Activated CD4-positive, CD25-positive, alpha-beta regulatory T cell treated with anti-CD3 and anti-CD28 coated beads, Interleukin-2, amount 50 U/mL, for 24 hours (primary cell): ENCODE results near the gene FHL3.
"Not testable (repeated sequence)": the region's sequence is repeated elsewhere in the genome, so short reads cannot be mapped to it uniquely, and the experiment has no call there.

Experiments used
- ATAC-seq, 2 donors: fragments of 150-1000 bp; cut with Tn5 transposase; one replicate each; pipeline ENCODE4 v1.10.0; 2021; ENCODE audit warnings: mild to moderate bottlenecking in 1 of 2, moderate library complexity in 1 of 2

The FHL3 gene

DNA sequence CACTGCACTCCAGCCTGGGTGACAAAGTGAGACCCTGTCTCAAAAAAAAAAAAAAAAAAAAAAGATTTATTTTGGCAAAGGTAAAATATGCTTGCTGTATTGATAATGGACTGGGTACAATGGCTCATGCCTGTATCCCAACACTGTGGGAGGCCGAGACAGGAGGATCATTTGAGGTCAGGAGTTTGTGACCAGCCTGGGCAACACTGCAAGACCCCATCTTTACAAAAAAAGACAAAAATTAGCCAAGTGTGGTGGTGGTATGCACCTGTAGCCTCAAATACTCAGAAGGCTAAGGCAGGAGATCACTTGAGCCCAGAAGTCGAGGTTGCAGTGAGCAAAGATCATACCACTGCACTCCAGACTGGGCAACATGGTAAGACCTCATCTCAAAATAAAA lies 21.8 kb downstream of the FHL3 start:
- ATAC-seq = no peak

DNA sequence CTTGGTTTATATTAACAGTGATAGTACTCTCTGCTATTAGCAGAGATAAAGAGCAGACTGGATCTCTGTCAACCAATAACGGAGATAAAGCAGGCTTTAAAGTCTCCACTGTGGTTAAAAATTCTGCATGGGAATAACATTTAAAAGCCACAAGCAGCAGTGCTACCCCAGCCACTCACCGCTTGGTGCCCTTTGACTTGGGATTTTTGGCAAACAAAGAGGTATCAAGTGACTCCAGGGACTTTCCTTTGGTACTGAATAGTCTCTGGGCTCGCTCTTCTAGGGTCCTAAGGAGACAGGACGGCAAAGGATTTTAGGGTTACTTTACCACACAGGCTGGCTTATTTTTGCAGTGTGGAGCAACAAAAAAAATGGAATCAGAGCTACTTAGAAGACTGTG lies 26.8 kb downstream of the FHL3 start:
- no peak for ATAC-seq

DNA sequence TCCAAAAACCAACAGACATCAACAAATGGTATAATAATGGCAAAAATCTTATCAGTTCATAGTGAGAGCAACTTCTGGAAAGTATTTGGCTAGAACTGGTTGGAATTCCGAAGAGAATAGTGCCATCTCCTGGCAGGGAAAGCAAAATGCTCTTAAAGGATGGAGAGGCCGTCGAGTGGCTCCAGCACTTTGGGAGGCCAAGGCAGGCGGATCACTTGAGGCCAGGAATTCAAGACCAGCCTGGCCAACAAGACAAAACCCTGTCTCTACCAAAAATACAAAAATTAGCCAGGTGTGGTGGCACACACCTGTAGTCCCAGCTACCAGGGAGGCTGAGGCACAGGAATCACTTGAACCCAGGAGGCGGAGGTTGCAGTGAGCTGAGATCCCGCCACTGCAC lies 30.2 kb downstream of the FHL3 start:
- ATAC-seq = not testable (repeated sequence)

DNA sequence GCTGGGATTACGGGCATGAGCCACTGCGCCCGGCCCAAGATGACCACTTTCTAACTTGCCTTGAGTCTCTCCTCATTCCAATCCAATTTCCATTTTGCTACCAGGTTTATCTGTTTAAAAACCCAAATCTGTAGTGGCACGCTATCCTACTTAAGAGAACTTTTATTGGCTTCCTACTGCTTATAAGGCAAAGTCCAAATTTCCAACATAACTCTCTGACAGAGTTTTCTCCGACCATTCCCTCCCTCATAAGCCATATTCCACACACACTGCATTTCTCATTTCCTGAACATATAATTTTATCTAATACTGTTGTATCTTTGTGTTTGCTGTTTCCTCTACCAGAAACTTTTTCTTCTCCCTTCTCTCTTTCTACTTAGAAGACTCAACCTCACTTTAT lies 30.7 kb downstream of the FHL3 start:
- no peak for ATAC-seq

DNA sequence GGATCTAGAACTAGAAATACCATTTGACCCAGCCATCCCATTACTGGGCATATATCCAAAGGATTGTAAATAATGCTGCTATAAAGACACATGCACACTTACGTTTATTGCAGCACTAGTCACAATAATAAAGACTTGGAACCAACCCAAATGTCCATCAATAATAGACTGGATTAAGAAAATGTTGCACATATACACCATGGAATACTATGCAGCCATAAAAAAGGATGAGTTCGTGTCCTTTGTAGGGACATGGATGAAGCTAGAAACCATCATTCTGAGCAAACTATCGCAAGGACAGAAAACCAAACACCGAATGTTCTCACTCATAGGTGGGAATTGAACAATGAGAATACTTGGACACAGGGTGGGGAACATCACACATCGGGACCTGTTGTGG lies 31.6 kb downstream of the FHL3 start:
- not testable (repeated sequence) for ATAC-seq

DNA sequence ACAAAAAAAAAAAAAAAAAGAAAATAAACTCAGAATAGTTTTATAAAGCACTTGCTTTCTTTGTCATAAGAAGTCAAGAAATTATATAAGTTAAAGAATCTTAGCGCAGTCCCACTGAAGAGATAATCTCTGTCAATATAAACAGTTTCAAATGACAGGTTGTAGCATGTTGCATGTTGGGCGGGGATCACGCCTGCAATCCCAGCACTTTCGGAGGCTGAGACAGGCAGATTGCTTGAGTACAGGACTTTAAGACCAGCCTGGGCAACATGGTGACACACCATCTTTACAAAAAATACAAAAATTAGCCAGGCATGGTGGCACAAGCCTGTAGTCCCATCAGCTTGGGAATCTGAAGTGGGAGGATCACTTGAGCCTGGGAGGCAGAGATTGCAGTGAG lies 40.0 kb downstream of the FHL3 start:
- no peak for ATAC-seq

DNA sequence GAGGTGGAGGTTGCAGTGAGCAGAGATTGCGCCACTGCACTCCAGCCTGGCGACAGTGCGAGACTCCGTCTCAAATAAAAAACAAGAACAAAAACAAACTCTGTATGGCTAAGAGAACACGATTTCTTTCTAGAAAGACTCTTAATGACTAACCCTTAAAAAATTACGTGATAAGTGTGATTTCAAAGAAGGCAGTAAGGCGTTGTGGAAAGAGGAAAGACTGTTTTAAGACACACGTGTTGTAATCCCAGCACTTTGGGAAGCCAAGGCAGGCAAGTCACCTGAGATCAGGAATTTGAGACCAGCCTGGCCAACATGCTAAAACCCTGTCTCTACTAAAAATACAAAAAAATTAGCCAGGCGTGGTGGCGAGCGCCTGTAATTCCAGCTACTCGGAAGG lies 41.2 kb downstream of the FHL3 start:
- not testable (repeated sequence) for ATAC-seq

DNA sequence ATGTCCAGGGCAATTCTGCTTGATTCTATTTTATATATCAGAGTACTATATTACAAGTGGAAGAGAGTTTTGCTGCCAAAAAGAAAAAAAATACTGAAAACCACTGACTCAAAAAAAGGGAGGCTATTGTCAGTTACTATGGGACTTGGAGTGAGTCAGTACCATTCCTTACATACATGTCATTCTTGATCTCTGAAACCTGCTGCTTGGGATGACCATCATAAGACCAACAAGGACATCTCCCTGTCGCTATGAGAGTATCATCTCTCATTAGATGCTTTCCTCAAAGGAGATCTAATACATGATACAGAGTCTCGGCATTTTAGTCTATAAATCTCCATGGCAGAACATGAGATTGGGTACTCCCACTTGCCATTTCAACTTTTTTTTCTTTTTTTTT lies 46.6 kb downstream of the FHL3 start:
- ATAC-seq = no peak

DNA sequence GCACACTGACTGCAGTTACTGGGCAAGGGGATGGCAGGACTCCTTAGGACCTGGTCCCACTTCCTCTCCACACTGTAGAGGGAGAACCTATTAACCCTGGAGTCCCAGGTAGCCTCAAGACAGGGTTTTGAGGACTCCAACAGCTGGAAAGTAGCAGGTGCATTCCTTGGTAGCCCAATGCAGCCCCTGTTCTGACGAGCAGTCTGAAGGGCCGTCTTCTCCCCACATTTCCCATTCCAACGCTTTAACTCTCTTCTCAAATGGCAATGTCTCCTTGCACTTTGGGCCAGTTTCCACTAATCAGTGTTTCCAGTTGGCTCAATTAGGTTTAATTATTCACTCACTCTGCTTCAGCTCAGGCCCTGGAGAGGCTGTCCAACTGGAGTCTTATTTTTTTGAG lies 49.6 kb downstream of the FHL3 start:
- no peak for ATAC-seq

DNA sequence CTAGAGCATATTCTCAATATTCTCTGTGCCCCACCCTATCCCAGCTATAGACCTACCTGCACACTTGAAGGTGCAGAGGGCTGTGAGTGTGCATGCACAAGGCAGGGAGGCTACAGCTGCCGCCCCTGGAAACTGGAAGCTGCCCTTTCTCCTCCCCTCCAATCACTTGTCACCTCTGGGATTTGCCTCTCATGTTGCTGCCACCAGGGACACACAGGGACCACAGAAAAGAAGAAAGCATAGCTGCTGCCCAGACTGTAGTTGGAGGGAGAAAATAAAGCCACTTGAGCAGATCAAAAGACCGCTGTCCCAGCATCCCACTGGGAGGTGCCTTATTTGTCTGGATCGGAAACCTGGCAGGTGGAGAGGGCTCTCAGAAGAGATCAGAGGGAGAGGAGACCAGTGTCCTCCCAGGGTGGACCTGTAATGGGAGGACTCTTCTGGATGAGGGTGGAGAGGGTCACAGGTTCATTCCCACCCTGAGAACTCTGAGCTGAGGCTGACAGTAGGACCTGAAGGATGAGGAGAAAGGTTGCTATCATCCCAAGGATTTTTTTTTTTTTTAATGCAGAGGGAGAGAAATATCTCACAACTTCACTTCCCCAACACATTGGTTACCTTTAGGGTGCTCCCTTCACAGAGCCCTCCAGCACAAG lies 50.9 kb downstream of the FHL3 start:
- no peak for ATAC-seq

DNA sequence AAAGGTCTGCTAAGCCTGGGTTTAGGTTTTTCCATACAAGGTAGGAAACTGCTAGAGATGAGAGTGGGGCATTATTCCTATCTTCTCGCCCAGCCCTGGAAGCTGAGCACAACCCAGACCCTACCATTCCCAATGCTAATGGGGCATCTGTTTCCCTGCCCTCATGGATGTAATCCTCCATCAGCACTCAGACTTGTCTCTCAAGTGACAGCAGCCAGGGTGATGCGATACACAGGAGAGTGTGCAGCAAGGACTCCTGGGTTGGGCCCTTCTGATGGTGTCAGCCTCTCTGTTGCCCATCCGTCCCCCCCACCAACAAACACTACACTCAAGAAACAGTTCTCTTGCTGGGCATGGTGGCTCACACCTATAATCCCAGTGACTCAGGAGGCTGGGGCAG lies 52.6 kb downstream of the FHL3 start:
- no peak for ATAC-seq

DNA sequence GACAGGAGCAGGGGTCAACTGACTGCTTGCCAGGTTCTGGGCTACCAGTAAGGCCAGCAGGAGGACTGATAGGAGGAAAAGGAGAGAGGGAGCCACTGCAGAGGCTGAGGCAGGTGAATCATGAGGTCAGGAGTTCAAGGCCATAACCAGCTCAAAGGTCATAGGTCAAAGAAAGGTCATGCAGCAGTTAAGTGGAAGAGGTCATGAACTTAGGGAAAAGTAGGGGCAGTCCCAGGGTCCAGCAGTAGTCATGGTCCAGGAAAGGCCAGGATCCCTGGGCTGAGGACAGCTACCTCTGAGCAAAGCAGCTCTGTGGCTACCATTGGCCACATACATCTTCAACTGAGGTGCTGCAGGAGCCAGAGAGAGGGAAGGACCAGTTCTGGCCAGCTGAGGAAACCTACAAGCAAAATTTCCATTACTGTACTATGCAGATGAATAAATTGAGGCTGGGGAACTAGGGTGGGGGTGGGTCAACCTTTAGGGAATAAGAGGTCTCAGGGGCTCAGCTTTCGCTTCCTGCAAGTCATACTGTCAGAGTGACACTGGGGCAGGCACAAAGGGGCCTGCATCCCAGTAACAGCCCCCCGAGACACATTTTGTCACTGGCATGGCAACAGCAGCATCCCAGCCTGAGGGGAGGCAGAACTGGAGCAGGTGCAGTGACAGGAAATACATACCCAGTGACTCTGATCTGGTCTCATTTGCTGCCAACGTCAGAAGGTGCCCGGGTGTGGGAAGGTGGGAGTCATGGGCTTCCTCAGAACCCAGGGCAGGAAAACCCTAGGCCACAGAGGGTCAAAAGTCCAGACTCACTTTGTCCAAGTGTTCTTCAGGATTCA lies 53.3 kb downstream of the FHL3 start:
- no peak for ATAC-seq

DNA sequence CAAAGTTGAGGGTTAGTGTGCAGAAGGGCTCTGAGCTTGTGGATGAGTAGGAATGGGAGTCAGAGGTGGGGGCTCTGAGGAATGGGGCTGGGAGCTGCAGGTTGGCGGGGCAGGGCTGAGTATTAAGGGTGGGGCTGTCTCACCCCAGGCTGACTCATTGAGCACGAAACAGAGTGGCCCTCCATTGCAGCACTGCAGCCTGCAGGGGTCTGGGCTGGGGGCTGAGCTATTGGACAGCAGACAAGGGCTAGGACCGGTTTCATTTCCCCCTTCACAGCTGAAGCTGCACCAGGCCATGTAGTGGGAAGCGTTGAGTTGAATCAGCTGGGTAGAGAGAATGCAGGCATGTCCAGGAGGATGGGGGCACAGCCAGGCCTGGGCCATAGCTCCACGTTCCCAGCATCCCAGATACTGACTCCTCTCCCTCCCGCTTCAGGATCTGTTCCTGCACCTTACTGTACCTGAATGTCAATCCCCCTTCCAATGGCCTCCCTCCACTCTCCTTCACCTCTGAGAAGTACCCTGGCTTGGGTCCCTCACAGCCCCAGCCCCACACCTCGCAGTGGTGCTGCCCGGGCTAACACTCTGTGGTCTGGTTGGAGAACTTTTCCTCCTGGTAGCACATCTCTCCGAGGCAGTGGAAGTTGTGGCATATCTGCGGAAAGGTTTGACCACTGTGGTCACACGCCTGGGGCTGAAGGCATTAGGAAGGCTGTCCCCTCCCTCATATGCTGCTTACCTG lies 54.1 kb downstream of the FHL3 start:
- no peak for ATAC-seq

DNA sequence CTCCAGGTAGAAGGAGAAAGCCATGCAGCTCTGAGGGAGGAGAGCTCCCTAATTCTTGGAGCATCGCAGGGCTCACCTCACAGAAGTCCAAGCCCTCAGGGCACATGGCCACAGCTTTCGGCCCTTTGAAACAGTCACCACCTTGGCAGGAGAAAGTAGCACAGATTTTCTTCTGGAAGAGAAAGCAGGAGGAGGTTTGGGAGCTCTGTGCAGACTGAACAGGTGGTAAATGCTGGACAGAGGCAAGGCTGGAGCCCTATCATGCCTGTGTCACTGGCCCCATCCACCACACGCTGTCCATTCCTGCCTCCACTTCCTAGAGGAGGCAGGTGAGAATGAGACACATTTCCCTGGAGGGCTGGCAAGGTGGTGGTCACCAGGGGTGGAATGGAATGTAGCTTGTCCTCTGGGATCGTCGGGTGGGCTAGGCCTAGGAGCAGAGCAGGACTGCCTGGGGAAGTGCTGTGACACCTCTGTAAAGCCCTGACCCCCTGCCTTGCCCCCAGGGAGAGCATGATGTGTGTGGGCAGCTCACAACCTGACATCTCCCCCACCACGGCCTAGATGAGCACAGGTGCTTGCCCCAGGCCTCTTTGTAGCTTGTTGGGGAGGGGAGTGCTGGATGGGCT lies 55.7 kb downstream of the FHL3 start:
- ATAC-seq = no peak

DNA sequence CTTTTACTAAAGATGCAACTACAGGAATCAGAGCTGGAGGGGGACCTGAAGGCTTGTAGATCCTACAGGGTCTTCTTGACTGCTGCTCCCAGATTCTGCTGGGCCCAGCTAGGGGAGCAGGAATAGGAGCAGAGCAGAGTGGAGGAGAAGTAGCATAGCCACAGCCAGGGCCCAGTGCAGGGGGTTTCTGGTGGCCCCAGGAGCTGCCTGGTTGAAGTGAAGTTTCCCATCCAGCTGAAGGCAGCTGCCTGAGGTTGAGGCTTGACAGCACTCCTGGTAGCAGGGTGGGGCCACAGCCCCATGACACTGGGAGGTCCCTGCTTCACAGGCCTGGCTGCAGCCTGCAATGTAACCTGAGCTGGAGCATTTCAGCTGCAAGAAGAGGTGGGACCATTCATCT lies 56.5 kb downstream of the FHL3 start:
- no peak for ATAC-seq

DNA sequence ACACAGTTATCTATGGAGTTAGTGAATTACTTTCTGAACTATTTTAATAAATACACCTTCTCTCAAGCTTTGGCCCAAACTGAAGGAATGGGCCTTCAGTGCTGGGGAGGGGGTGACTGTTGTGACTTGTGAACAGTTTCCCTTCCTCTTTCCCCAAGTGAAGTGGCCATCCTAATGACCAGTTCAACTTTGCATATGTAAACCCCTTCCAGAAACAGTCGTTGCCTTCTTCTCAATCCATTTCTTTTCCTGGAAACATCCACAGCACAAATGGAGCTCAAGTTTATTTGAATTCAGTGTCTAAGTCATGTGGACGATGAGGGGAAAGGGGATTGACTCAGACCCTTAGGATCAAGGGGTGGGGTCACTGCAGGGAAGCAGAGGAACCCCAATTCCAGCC lies 57.1 kb downstream of the FHL3 start:
- ATAC-seq = no peak

DNA sequence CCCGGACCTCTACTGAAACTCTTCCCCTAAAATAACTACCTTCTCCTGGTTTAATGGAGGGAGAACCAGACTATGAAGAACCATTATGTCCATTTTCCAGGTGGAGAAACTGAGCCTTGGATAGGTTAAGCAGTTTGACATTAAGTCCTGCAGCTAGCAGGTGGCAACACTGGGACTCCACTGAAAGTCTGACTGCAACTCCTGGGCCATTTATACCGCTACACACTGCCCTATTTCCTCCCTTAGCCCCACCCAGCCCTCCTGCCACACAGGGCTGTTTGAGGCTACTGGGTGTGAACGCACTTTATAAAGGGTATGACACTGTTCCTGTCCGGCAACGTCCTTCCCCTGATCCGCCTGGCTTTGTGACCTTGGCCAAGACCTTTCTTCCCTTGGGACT lies 58.0 kb downstream of the FHL3 start:
- no peak for ATAC-seq
